Esophagus squamous epithelium (tissue), 4 donors: ENCODE measurements around the gene HELZ2.

ENCODE experiments used
- POLR2A ChIP-seq, 4 donors: fragments of 450-650 bp; IDR thresholded peaks; one replicate each; pipeline ENCODE4 v1.6.1; 2017; ENCODE audit warnings: antibody characterized with exemption in 4 of 4, mild to moderate bottlenecking in 4 of 4, moderate library complexity in 3 of 4
- TF ChIP-seq, protein P1 (sequence below), 6 experiments: fragments of 450-650 bp in 4 of 6; fragments of 200-600 bp in 2 of 6; sonication (generic) in 2 of 6; IDR thresholded peaks; one replicate each; pipeline ENCODE4 v1.5.1; 2016 to 2019; ENCODE audit warnings: antibody characterized with exemption in 6 of 6, mild to moderate bottlenecking in 4 of 6, moderate library complexity in 4 of 6

DNA sequence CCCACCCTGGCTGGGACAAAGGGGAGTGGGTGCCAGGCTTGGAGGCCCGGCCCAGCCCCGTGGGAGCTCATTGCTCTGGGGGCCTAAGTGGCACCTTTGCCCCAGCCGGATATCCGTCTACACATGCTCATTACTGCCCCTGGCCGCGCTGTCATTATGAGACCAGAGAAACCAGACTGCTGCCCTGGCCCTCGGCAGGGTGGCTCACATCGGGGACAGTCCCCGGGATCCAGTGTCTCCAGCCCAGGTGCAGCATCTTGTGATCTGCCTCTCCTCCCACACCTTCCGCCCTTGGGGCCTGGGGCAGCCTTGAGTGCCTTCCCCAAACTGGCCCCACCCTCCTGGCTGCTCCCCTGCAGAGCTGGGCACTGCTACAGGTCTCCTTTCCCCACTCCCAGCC, 31.3 kb downstream of the HELZ2 start:
- TF ChIP-seq POLR2A (IDR thresholded peaks at IDR 0.05): no peak
- TF ChIP-seq, protein P1, sequence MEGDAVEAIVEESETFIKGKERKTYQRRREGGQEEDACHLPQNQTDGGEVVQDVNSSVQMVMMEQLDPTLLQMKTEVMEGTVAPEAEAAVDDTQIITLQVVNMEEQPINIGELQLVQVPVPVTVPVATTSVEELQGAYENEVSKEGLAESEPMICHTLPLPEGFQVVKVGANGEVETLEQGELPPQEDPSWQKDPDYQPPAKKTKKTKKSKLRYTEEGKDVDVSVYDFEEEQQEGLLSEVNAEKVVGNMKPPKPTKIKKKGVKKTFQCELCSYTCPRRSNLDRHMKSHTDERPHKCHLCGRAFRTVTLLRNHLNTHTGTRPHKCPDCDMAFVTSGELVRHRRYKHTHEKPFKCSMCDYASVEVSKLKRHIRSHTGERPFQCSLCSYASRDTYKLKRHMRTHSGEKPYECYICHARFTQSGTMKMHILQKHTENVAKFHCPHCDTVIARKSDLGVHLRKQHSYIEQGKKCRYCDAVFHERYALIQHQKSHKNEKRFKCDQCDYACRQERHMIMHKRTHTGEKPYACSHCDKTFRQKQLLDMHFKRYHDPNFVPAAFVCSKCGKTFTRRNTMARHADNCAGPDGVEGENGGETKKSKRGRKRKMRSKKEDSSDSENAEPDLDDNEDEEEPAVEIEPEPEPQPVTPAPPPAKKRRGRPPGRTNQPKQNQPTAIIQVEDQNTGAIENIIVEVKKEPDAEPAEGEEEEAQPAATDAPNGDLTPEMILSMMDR (IDR thresholded peaks at IDR 0.05): no peak
